IgD-negative memory B cell (primary cell): ENCODE measurements around the gene PREX1. TPM values are rescaled to one million over a fixed set of nuclear protein-coding genes. Genes with fewer than 3 reads are reported as not detected.

ENCODE experiments used
- H3K27ac Mint-ChIP-seq, 3 donors: one replicate each; pipeline ENCODE4 v1.8.0; 2020 to 2022; ENCODE audit warnings: mild to moderate bottlenecking in 3 of 3, mixed read lengths in 3 of 3, moderate library complexity in 1 of 3
- H3K27me3 Mint-ChIP-seq: one replicate; pipeline ENCODE4 v1.8.0; 2021; ENCODE audit warnings: mixed read lengths
- H3K36me3 Mint-ChIP-seq: one replicate; pipeline ENCODE4 v1.8.0; 2020; ENCODE audit warnings: mild to moderate bottlenecking, mixed read lengths
- H3K4me1 Mint-ChIP-seq, 3 donors: one replicate each; pipeline ENCODE4 v1.8.0; 2020 to 2022; ENCODE audit warnings: mixed read lengths in 3 of 3, mild to moderate bottlenecking in 1 of 3
- H3K4me3 Mint-ChIP-seq, 4 donors: one replicate each; pipeline ENCODE4 v1.8.0; 2020 to 2022; ENCODE audit warnings: mild to moderate bottlenecking in 4 of 4, mixed read lengths in 4 of 4, moderate library complexity in 3 of 4
- H3K9me3 Mint-ChIP-seq, 3 donors: one replicate each; pipeline ENCODE4 v1.8.0; 2020 to 2021; ENCODE audit warnings: mixed read lengths in 3 of 3, mild to moderate bottlenecking in 1 of 3
- polyA plus RNA-seq: library from polyadenylated mRNA; unstranded; fragments of 300-500 nt; fragmentation: Illumina TruSeq; gene quantifications from one replicate; pipeline ENCODE4 v1.2.3, GENCODE V29; 2021

PREX1 gene
- polyA plus RNA-seq, 1 donor from 2014 or later, result 41.7 TPM

DNA sequence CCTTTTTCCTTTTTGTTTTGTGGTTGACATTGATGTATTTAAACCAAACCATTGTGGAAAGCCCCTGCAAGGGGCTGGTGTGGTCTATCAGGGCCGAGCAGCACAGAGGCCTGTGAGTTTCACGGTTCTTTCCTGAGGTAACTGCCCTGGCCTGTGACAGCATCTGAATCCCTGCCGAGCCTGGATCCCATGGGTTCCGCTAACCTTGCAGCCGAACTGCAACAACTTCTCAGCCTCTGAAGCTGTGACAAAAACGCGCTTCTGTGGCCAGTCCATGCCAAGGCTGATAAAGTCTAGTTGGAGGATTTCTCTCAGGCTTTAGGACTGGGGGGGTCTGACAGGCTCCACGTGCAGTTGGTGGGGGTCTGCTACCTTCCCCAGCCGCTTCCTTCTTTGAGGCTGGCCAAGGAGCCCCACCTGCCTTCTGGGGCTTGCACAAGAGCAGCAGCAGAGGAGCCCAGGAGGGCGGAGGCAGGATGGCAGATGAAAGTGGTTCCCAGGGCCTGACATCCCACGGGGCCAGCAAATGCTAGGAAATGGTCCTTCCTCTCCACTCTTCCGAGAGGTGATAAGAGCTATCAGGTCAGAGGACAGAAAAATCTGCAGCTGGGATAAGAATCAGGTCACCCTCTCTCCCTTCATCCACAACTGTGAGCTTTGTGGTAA, 150.9 kb downstream of the PREX1 start:
- Mint-ChIP-seq H3K27me3 (no peaks in the 10 kb centered on the region), H3K36me3 (peaks cover 1% of the 10 kb centered on the region), H3K9me3 (no peaks in the 10 kb centered on the region), H3K4me3 (no peak overlapping the region), H3K27ac (peak overlapping the region in 2 of 3 donors; percentile 52 to 78), H3K4me1 (peaks cover 0 to 3% (median 1%) of the 10 kb centered on the region in 3 donors)

DNA sequence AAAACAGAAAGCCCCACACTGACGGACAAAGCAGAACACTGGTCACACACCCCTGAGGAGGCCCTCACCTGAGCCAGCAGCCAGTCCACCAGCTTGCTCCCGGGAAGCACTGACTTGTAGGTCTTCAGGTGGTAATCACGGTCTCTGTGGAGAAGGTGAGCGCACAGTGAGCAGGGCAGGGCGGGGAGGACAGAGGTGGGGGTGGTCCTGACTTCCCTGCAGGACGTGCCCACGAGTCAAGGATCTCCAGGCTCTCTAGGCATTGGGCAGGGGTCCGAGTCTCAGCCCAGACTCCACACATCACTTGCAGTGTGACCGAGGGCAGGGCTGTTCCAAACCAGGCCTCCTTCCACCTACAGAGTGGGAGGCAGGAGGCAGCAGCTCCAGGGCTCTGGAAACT, 151.7 kb downstream of the PREX1 start:
- H3K27me3 Mint-ChIP-seq, result no peaks in the 10 kb centered on the region
- H3K9me3 Mint-ChIP-seq, result no peaks in the 10 kb centered on the region
- peaks cover 6% of the 10 kb centered on the region for H3K36me3 Mint-ChIP-seq
- H3K4me1 Mint-ChIP-seq, result peaks cover 0 to 3% (median 1%) of the 10 kb centered on the region in 3 donors
- no peak overlapping the region for H3K4me3 Mint-ChIP-seq
- no peak overlapping the region for H3K27ac Mint-ChIP-seq

DNA sequence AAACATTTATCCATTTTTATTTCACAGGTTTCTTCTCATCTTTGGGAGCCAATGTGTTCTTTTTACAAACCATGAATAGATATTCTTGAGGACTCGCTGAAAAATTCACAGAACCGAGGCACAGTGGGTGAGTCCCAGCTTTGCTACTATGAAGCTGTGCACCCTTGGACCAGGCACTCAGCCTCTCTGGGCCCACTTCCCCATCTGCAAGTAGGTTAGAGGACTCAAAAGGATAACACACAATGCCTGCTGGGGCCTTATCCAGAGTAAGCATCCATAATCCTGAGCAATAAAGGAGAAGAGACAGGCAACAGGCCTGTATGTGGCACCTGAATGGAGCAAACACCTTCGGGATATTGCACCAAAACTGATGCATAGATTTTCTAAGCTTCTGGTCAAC, 153.3 kb downstream of the PREX1 start:
- Mint-ChIP-seq H3K4me3 (no peak overlapping the region), H3K27me3 (no peaks in the 10 kb centered on the region), H3K4me1 (peaks cover 0 to 3% (median 1%) of the 10 kb centered on the region in 3 donors), H3K36me3 (peaks cover 7% of the 10 kb centered on the region), H3K27ac (peak overlapping the region in 1 of 3 donors; percentile 79), H3K9me3 (no peaks in the 10 kb centered on the region)

DNA sequence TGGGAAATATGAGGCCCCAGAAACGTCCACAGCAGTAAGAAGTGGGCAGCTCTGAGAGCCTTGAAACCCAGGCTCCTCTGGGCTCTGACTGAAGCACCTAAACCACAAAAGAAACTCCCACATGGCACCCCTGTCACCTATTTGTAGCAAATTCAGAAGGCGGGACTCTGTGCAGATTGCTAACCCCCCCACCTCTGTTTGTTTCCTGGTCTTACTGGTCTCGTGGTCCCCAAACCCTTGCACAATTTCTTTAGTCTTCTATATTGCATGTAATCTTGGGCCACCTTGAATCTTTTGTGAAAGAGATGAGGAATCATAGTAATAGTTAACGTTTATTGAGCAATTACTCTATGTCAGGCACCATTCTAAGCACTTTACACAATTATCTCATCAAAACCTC, 154.3 kb downstream of the PREX1 start:
- peaks cover 0 to under 1% (median 0%) of the 10 kb centered on the region in 3 donors for H3K4me1 Mint-ChIP-seq
- no peaks in the 10 kb centered on the region for H3K27me3 Mint-ChIP-seq
- no peaks in the 10 kb centered on the region for H3K9me3 Mint-ChIP-seq
- H3K36me3 Mint-ChIP-seq, result peaks cover 7% of the 10 kb centered on the region
- H3K27ac Mint-ChIP-seq, result peak overlapping the region in 2 of 3 donors; percentile 79 to 90
- H3K4me3 Mint-ChIP-seq, result no peak overlapping the region

DNA sequence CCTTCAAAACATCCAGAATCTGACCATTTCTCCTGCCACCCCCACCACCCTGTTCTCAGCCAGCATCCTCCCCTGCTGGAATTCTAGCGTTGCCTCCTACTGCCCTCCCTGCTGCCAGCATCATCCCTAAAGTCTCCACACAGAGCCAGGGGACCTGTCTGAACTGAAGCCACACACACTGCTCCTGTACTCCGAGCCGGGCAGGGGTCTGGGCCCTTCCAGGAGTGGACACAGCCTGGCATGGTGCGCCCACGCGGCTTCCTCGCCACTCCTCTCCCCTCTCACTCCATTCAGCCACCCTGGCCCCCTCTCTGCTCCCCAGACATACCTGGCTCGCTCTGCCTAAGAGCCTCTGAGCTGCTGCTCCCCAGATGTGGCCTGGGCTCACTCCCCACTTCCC, 155.5 kb downstream of the PREX1 start:
- H3K36me3 Mint-ChIP-seq, result peaks cover 5% of the 10 kb centered on the region
- no peaks in the 10 kb centered on the region for H3K9me3 Mint-ChIP-seq
- H3K4me3 Mint-ChIP-seq, result no peak overlapping the region
- no peaks in the 10 kb centered on the region for H3K4me1 Mint-ChIP-seq
- H3K27ac Mint-ChIP-seq, result peak overlapping the region in 2 of 3 donors; percentile 74 to 90
- no peaks in the 10 kb centered on the region for H3K27me3 Mint-ChIP-seq

DNA sequence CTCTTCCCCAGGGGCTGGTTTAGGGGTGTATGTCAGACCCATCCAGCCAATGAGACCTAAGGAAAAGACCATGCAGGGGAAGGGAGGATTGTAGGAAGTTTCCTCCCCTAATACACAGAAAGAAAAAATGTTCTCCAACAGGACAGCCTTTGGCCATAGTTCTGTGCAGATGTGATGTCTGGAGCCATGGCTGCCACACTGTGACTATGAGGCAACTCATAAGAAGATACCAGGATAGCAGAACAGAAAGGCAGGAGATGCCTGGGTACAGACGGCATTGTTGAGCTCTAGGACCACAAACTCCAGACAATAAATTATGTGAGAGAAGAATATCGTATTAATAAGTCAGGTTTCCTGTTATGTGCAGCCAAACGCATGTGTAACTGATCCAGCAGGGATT, 156.7 kb downstream of the PREX1 start:
- peak overlapping the region in 1 of 3 donors; percentile 73 for H3K27ac Mint-ChIP-seq
- no peaks in the 10 kb centered on the region for H3K9me3 Mint-ChIP-seq
- no peaks in the 10 kb centered on the region for H3K27me3 Mint-ChIP-seq
- H3K36me3 Mint-ChIP-seq, result peaks cover 5% of the 10 kb centered on the region
- no peaks in the 10 kb centered on the region for H3K4me1 Mint-ChIP-seq
- no peak overlapping the region for H3K4me3 Mint-ChIP-seq

DNA sequence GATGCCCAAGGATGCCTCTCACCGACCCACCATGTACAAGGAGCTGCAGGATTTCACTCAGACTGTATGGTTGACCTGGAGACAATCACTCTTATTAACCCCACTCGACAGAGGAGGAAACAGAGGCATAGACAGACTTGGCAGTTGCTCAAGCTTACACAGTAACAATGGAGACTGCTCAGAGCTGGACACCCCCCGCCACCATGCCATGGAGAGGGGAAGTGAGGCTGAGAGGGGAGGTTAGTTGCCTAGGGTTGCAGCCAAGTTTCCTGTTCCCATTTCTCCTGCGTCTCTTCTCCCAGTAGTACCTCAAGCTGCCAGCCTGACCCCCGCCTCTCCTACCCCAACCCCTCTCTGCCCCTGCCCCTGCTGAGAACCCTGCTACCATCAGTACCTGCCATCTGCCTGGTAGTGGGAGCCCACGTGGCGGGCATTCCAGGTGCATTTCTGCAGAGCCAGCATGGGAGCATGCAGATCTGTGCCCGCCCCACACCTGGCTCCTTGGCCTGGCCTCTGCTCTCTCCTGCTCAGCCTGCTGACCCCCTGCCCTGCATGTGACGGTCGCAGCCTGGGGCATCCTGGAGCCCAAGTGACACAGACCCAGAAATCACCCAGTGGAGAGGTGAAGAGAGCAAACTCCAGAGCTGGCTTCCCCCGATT, 157.7 kb downstream of the PREX1 start:
- Mint-ChIP-seq H3K4me1 (no peaks in the 10 kb centered on the region), H3K9me3 (no peaks in the 10 kb centered on the region), H3K27ac (peak overlapping the region in 2 of 3 donors; percentile 59 to 73), H3K4me3 (peak overlapping the region in 1 of 4 donors; percentile 4), H3K27me3 (no peaks in the 10 kb centered on the region), H3K36me3 (peaks cover 8% of the 10 kb centered on the region)

DNA sequence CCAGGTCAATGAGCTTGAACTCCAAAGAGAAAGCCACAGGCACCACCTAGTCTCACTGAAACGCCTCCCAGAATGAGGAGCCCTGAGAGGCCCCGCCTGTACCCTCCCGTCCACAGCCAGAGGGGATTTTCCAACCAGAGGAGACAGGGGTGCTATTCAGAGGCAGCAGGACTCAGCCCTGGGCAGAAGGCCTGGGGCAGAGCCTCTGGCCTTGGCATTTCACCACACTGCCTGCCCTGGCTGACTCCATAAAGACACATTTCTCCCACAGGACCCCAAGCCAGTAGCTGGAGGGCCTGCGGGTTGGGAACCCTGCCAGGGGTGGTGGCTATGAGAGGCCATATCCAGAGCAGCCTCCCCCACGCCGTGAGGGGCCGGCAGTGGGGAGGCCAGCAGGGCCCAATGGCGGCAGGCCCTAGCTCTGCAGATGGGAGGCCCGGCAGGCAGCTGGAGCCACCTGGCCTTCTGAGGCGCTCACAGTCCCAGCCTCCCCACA, 159.3 kb downstream of the PREX1 start:
- Mint-ChIP-seq H3K4me3 (no peak overlapping the region), H3K27me3 (no peaks in the 10 kb centered on the region), H3K36me3 (peaks cover 10% of the 10 kb centered on the region), H3K4me1 (peaks cover 0 to 1% (median 0%) of the 10 kb centered on the region in 3 donors), H3K27ac (no peak overlapping the region), H3K9me3 (no peaks in the 10 kb centered on the region)

DNA sequence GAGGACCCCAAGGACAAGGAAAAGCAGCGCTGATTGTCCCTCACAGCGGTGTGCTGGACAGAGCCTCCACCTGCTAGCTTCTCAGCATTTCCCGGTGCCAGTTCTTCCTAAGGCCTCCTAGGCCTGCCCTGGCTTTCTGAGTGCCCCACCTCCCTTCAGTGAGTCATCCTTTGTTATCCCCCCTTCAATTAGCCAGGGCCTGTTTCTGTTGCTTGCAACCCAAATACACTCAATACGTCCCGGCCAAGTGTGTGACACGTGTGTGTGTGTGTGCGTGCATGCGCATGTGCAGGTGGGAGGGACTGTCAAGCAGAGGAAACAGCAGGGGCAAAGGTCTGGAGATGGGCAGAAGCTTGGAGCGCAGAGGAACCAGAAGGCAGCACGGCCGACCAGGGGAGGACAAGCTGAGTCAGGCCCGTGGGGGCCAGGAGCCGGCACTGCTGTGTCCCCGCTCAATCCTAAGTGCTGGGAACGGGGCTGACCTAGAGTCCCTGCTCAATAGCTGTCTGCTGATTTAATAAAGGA, 159.8 kb downstream of the PREX1 start:
- Mint-ChIP-seq H3K27ac (peak overlapping the region in 1 of 3 donors; percentile 45), H3K27me3 (no peaks in the 10 kb centered on the region), H3K36me3 (peaks cover 12% of the 10 kb centered on the region)

DNA sequence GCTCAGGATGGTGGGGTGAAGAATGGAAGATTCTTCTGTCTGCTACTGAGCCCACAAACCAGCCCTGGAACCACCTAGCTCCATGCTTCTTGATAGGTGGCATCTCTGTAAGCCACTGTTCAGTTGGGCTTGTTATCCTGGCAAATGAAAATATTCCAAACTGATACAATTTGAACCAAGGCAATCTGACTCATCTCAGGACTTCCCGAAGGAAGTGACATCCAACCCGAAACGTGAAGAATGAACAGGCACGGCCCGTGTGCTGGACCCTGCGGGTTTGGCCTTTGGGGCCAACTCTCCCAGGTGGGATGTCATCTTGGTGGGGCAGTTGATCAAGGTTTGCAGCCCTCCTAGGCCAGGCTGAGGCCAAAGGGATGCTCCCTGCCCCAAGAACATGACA, 160.3 kb downstream of the PREX1 start:
- Mint-ChIP-seq H3K36me3 (peaks cover 14% of the 10 kb centered on the region), H3K4me1 (peaks cover 0 to 1% (median 0%) of the 10 kb centered on the region in 3 donors), H3K9me3 (no peaks in the 10 kb centered on the region), H3K27ac (peak overlapping the region in 2 of 3 donors; percentile 39 to 45), H3K4me3 (no peak overlapping the region), H3K27me3 (no peaks in the 10 kb centered on the region)

More for the DNA sequence above, 159.8 kb downstream of the PREX1 start:
- Mint-ChIP-seq H3K4me1 (peaks cover 0 to 1% (median 0%) of the 10 kb centered on the region in 3 donors), H3K9me3 (no peaks in the 10 kb centered on the region), H3K4me3 (no peak overlapping the region)

DNA sequence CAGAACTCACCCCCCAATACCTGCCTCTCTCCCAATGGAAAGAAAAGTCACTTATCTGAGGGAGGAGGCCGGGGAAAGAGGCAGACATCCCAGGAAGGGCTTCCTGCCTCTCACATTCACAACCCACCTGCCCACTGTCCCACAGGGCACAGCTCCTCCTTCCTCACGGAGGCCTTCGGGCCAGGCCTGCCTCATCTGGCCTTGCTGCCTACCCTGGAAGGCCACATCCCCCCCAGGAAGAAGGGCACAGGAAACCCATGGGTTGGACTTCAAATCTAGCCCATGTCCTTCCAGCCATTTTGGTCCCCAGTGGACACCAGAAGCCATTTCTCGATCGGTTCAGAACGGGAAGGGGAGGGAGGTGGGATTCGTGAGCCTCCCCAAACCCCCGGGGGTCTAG, 162.0 kb downstream of the PREX1 start:
- Mint-ChIP-seq H3K4me1 (peaks cover 0 to 1% (median 0%) of the 10 kb centered on the region in 3 donors), H3K27ac (peak overlapping the region in 1 of 3 donors; percentile 39), H3K27me3 (no peaks in the 10 kb centered on the region), H3K9me3 (no peaks in the 10 kb centered on the region), H3K4me3 (peak overlapping the region in 1 of 4 donors; percentile 39), H3K36me3 (peaks cover 13% of the 10 kb centered on the region)

DNA sequence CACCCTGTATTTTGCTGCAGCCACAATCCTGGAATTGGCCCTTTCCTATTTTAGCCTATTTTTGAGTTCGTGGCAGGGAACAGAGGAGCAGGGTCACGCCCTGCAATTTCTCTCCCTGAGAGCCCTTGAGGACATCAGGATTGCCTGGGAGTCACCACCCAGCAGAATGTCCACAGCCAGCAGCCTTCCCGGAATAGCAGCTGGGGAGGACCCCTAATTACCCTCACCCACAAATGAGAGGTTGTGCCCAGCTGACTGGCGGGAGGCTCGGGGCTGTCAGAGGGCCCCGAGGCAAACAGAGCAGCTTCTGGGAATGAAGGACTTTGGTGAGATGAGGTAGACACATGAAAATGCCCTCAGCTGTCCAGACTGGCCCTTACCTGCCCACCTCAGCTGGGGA, 165.1 kb downstream of the PREX1 start:
- no peak overlapping the region for H3K27ac Mint-ChIP-seq
- H3K9me3 Mint-ChIP-seq, result no peaks in the 10 kb centered on the region
- peaks cover 21% of the 10 kb centered on the region for H3K36me3 Mint-ChIP-seq
- H3K27me3 Mint-ChIP-seq, result no peaks in the 10 kb centered on the region
- peaks cover 3 to 10% (median 7%) of the 10 kb centered on the region in 3 donors for H3K4me1 Mint-ChIP-seq
- no peak overlapping the region for H3K4me3 Mint-ChIP-seq

DNA sequence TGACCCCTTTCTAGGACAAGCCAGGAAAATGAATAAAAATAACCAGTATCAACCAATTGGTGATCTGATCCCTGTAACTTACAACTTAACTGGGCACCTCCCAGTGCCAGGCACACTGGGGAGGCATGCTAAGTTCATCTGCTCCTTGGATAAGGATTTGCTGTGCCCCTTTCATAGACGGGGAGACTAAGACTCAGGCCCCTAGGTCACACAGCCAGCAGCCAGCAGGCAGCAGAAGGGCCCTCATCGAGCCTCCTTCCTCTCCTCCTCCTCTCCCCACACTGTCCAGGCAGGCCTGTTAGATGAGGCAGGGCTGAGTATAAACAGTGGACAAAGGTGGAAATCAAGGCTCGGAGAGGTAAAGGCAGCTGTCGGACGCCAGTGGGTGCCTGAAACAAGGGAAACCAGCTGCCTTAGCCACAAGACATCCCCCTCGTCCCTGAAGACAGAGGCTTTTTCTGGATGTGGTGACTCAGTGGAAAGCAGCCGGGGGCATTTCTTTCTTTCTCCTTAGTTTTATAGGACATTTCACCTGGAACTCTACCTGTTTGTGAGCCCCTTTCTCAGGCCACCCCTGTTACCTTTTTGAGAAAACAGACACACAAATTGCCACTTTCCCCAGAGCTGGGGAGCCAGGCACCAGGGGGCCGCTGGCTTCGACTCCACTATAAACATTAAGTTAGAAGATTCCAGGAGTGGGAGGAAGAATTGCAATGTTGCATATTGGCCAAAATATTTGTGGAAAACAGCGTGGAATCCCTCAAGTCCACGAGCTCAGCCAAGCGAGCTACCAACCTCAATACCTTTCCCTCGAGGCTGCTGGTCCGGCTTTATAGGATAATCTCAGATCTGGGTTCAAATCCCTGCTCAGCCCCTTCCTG, 166.0 kb downstream of the PREX1 start:
- peak overlapping the region in 1 of 3 donors; percentile 18 for H3K27ac Mint-ChIP-seq
- H3K4me1 Mint-ChIP-seq, result peaks cover 5 to 12% (median 9%) of the 10 kb centered on the region in 3 donors
- H3K4me3 Mint-ChIP-seq, result peak overlapping the region in 1 of 4 donors; percentile 58
- no peaks in the 10 kb centered on the region for H3K27me3 Mint-ChIP-seq
- no peaks in the 10 kb centered on the region for H3K9me3 Mint-ChIP-seq
- H3K36me3 Mint-ChIP-seq, result peaks cover 22% of the 10 kb centered on the region

DNA sequence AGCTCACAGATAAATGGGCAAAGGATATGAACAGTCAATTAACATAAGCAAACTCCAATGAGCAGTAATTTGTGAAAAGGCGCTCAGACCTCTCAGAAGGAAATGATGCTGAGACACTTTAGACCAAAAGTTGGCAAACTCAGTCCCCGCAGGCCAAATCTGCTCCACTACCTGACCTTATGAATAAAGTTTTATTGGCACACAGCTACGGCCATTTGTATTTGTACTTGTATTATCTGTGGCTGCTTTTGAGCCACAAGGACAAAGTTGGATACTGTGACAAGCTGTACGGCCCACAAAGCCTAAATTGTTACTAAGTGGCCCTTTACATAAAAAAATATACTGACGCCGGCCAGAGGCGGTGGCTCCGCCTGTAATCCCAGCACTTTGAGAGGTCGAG, 167.0 kb downstream of the PREX1 start:
- H3K27ac Mint-ChIP-seq, result peak overlapping the region in 1 of 3 donors; percentile 4
- H3K27me3 Mint-ChIP-seq, result no peaks in the 10 kb centered on the region
- peaks cover 5 to 12% (median 9%) of the 10 kb centered on the region in 3 donors for H3K4me1 Mint-ChIP-seq
- H3K9me3 Mint-ChIP-seq, result no peaks in the 10 kb centered on the region
- peaks cover 25% of the 10 kb centered on the region for H3K36me3 Mint-ChIP-seq
- H3K4me3 Mint-ChIP-seq, result no peak overlapping the region
